Measurements from ENCODE around the gene HCN3.

HCN3 gene

DNA sequence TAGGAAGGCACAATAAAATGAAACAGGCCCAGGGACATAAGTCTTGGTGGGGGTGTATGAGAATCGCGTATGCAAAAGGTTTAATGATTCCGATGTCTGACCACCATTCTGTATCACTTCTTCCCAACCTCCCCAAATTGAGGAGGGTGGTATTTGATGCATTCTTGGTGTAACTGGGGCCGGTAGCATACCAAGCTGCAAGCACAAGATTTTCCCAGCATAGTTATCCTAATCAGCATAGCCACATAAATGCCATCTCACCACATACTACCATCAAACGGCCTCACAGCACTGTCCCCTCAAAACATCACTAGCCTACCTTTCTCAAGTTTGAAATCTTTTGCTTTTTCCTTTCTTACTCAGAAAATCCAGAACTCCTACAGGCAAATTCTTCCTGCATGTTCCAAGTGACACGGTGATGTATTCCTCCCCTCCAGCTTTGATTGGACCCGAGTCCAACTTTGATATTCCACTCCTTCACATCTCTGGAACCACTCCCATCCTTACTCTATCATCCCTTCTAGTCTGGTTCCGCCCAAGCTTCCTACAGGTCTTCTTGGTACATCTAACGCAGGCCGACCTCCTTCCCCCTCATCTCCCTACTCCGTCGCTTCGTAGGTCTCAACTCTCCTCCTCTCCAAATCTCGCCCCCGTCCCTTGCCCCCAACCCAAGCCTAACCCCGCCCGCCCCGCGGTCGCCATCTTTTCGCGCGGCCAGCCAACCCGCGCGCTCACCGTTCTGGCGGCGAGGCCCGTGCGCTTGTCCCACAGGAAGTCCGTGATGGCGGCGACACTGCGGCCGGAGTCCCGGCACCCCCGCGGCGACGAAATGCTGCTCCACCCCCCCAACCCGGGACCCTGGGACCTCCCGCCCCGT, 4.6 kb upstream of the HCN3 start:
- TF ChIP-seq, protein P1, sequence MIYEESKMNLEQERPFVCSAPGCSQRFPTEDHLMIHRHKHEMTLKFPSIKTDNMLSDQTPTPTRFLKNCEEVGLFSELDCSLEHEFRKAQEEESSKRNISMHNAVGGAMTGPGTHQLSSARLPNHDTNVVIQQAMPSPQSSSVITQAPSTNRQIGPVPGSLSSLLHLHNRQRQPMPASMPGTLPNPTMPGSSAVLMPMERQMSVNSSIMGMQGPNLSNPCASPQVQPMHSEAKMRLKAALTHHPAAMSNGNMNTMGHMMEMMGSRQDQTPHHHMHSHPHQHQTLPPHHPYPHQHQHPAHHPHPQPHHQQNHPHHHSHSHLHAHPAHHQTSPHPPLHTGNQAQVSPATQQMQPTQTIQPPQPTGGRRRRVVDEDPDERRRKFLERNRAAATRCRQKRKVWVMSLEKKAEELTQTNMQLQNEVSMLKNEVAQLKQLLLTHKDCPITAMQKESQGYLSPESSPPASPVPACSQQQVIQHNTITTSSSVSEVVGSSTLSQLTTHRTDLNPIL (CRISPR knock-in tag; IDR thresholded peaks at IDR 0.05; ENCODE audit: low read depth): no peak
- TF ChIP-seq OSR1 (CRISPR knock-in tag; IDR thresholded peaks at IDR 0.05): no peak
- TF ChIP-seq ZNF8 (CRISPR knock-in tag; IDR thresholded peaks at IDR 0.05): no peak
- no peak for TF ChIP-seq TOX (CRISPR knock-in tag; IDR thresholded peaks at IDR 0.05; ENCODE audit: borderline replicate concordance)
- no peak for TF ChIP-seq PPARA (CRISPR knock-in tag; IDR thresholded peaks at IDR 0.05; ENCODE audit: borderline replicate concordance)
- TF ChIP-seq RARB (CRISPR knock-in tag; IDR thresholded peaks at IDR 0.05): no peak
- TF ChIP-seq ESRRG (CRISPR knock-in tag; IDR thresholded peaks at IDR 0.05): no peak
- TF ChIP-seq ZC3H10 (CRISPR knock-in tag; IDR thresholded peaks at IDR 0.05): no peak
- no peak for TF ChIP-seq TCF4 (CRISPR knock-in tag; IDR thresholded peaks at IDR 0.05; ENCODE audit: borderline replicate concordance)
- TF ChIP-seq, protein P2, sequence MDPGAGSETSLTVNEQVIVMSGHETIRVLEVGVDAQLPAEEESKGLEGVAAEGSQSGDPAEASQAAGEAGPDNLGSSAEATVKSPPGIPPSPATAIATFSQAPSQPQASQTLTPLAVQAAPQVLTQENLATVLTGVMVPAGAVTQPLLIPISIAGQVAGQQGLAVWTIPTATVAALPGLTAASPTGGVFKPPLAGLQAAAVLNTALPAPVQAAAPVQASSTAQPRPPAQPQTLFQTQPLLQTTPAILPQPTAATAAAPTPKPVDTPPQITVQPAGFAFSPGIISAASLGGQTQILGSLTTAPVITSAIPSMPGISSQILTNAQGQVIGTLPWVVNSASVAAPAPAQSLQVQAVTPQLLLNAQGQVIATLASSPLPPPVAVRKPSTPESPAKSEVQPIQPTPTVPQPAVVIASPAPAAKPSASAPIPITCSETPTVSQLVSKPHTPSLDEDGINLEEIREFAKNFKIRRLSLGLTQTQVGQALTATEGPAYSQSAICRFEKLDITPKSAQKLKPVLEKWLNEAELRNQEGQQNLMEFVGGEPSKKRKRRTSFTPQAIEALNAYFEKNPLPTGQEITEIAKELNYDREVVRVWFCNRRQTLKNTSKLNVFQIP (CRISPR knock-in tag; IDR thresholded peaks at IDR 0.05; ENCODE audit: borderline replicate concordance, low read depth): no peak
- TF ChIP-seq BACH2 (CRISPR knock-in tag; IDR thresholded peaks at IDR 0.05; ENCODE audit: borderline replicate concordance): no peak
- TF ChIP-seq, protein P3, sequence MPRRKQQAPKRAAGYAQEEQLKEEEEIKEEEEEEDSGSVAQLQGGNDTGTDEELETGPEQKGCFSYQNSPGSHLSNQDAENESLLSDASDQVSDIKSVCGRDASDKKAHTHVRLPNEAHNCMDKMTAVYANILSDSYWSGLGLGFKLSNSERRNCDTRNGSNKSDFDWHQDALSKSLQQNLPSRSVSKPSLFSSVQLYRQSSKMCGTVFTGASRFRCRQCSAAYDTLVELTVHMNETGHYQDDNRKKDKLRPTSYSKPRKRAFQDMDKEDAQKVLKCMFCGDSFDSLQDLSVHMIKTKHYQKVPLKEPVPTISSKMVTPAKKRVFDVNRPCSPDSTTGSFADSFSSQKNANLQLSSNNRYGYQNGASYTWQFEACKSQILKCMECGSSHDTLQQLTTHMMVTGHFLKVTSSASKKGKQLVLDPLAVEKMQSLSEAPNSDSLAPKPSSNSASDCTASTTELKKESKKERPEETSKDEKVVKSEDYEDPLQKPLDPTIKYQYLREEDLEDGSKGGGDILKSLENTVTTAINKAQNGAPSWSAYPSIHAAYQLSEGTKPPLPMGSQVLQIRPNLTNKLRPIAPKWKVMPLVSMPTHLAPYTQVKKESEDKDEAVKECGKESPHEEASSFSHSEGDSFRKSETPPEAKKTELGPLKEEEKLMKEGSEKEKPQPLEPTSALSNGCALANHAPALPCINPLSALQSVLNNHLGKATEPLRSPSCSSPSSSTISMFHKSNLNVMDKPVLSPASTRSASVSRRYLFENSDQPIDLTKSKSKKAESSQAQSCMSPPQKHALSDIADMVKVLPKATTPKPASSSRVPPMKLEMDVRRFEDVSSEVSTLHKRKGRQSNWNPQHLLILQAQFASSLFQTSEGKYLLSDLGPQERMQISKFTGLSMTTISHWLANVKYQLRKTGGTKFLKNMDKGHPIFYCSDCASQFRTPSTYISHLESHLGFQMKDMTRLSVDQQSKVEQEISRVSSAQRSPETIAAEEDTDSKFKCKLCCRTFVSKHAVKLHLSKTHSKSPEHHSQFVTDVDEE (CRISPR knock-in tag; IDR thresholded peaks at IDR 0.05): no peak
- TF ChIP-seq, protein P4, sequence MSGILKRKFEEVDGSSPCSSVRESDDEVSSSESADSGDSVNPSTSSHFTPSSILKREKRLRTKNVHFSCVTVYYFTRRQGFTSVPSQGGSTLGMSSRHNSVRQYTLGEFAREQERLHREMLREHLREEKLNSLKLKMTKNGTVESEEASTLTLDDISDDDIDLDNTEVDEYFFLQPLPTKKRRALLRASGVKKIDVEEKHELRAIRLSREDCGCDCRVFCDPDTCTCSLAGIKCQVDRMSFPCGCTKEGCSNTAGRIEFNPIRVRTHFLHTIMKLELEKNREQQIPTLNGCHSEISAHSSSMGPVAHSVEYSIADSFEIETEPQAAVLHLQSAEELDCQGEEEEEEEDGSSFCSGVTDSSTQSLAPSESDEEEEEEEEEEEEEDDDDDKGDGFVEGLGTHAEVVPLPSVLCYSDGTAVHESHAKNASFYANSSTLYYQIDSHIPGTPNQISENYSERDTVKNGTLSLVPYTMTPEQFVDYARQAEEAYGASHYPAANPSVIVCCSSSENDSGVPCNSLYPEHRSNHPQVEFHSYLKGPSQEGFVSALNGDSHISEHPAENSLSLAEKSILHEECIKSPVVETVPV (CRISPR knock-in tag; IDR thresholded peaks at IDR 0.05): no peak
- no peak for TF ChIP-seq ZFP30 (CRISPR knock-in tag; IDR thresholded peaks at IDR 0.05)
- peak; percentile 62 for ATAC-seq

DNA sequence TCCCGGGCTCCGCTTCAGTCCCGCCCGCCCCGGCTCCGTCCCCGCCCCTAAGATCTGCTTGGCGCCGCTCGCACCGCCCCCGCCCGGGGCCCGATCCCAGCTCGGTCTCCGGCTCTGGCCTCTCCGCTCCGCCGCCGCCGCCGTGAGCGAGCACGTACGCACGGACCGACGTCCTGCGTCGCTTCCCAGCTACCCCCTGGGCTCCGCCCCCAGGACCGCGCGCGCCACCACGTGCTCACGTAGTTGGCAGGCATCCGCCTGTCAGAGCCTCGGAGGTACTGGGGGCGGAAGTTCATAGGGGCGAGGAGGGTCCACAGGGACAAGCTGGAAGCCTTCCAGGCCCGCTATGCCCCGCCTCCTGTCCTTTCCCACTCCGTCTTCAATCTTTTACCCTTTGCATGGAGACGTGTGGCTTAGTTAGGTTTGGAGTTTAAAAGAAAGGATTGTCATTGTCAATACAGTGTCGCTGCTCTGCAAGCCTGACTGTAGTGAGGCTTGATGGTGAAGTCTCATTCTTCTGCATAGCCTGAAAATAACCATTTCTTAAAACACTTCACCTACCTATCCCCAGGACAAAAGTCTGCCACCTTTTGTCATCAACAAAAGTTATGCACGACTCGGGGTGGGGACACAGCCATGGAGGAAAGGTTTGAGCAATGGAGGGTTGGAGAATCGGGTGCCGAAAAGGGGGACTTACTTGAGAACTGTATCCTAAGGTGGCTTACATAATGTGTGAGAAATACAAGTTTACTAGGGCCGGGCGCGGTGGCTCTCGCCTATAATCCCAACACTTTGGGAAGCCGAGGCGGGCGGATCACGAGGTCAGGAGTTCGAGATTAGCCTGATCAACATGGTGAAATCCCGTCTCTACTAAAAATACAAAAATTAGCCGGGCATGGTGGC, 3.7 kb upstream of the HCN3 start, which contains the start of gene CLK2:
CLK2 (minus strand) TSS at position 162 of the 903 bp plus-strand sequence. CDS start 2,527 bp downstream, outside the sequence.
- TF ChIP-seq OSR1 (CRISPR knock-in tag; IDR thresholded peaks at IDR 0.05) (no peak), RARB (CRISPR knock-in tag; IDR thresholded peaks at IDR 0.05) (no peak), GLIS3 (CRISPR knock-in tag; IDR thresholded peaks at IDR 0.05) (no peak), CSDC2 (CRISPR knock-in tag; IDR thresholded peaks at IDR 0.05) (no peak), BACH2 (CRISPR knock-in tag; IDR thresholded peaks at IDR 0.05; ENCODE audit: borderline replicate concordance) (no peak), ZC3H10 (CRISPR knock-in tag; IDR thresholded peaks at IDR 0.05) (no peak), ZNF70 (CRISPR knock-in tag; IDR thresholded peaks at IDR 0.05) (no peak), ZFP30 (CRISPR knock-in tag; IDR thresholded peaks at IDR 0.05) (no peak), ZNF8 (CRISPR knock-in tag; IDR thresholded peaks at IDR 0.05) (no peak), PPARA (CRISPR knock-in tag; IDR thresholded peaks at IDR 0.05; ENCODE audit: borderline replicate concordance) (no peak), ISL1 (CRISPR knock-in tag; IDR thresholded peaks at IDR 0.05) (no peak), ESRRG (CRISPR knock-in tag; IDR thresholded peaks at IDR 0.05) (no peak), ZNF565 (CRISPR knock-in tag; conservative IDR thresholded peaks at IDR 0.05; ENCODE audit: low read depth) (no peak), ZFP3 (CRISPR knock-in tag; IDR thresholded peaks at IDR 0.05) (no peak)
- TF ChIP-seq, protein P1 (CRISPR knock-in tag; IDR thresholded peaks at IDR 0.05; ENCODE audit: low read depth): no peak
- TF ChIP-seq, protein P5, sequence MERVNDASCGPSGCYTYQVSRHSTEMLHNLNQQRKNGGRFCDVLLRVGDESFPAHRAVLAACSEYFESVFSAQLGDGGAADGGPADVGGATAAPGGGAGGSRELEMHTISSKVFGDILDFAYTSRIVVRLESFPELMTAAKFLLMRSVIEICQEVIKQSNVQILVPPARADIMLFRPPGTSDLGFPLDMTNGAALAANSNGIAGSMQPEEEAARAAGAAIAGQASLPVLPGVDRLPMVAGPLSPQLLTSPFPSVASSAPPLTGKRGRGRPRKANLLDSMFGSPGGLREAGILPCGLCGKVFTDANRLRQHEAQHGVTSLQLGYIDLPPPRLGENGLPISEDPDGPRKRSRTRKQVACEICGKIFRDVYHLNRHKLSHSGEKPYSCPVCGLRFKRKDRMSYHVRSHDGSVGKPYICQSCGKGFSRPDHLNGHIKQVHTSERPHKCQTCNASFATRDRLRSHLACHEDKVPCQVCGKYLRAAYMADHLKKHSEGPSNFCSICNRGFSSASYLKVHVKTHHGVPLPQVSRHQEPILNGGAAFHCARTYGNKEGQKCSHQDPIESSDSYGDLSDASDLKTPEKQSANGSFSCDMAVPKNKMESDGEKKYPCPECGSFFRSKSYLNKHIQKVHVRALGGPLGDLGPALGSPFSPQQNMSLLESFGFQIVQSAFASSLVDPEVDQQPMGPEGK (CRISPR knock-in tag; IDR thresholded peaks at IDR 0.05; ENCODE audit: borderline replicate concordance): no peak
- TF ChIP-seq, protein P3 (CRISPR knock-in tag; IDR thresholded peaks at IDR 0.05): no peak
- peak; percentile 87 for ATAC-seq

All from SK-N-SH treated with all-trans-retinoic acid at 6 μM for 48 hours (cell line).